CD14-positive monocyte (primary cell): ENCODE measurements around the gene ZSWIM1. TPM values are rescaled to one million over a fixed set of nuclear protein-coding genes. Genes with fewer than 3 reads are reported as not detected.

Source experiments
- DNase-seq, 3 donors: peaks; one replicate each; pipeline ENCODE4 v3.0.0-alpha.2; 2011 to 2022
- H2AFZ ChIP-seq: 2 replicates; pipeline ENCODE4 v1.6.0; 2012; ENCODE audit warnings: mild to moderate bottlenecking, low read depth, low read length, inconsistent platforms; ENCODE audit not compliant: insufficient read depth, poor library complexity, severe bottlenecking
- H3K27ac ChIP-seq, 2 donors: 1 replicate in 1 of 2; 2 replicates in 1 of 2; pipeline ENCODE4 v1.5.1; 2012 to 2013; ENCODE audit warnings: low read length in 2 of 2, control low read depth in 1 of 2, inconsistent platforms in 1 of 2, low read depth in 1 of 2, mild to moderate bottlenecking in 1 of 2
- H3K27me3 ChIP-seq, 2 donors: one replicate each; pipeline versions ENCODE4 v1.6.0 to v1.6.1; 2011 to 2013; ENCODE audit warnings: low read length in 2 of 2; ENCODE audit not compliant: control insufficient read depth in 2 of 2, insufficient read depth in 2 of 2
- H3K36me3 ChIP-seq, 2 donors: replicated peaks in 1 of 2; 1 replicate in 1 of 2; 2 replicates in 1 of 2; pipeline versions ENCODE4 v1.5.1 to v1.6.1; 2012 to 2013; ENCODE audit warnings: low read length in 2 of 2, control low read depth in 1 of 2, inconsistent platforms in 1 of 2, mild to moderate bottlenecking in 1 of 2; ENCODE audit not compliant: insufficient read depth in 2 of 2, control insufficient read depth in 1 of 2
- H3K4me1 ChIP-seq, 2 donors: 1 replicate in 1 of 2; 2 replicates in 1 of 2; pipeline versions ENCODE4 v1.5.1 to v1.6.1; 2012 to 2013; ENCODE audit warnings: low read length in 2 of 2, control low read depth in 1 of 2, inconsistent platforms in 1 of 2, mild to moderate bottlenecking in 1 of 2, moderate library complexity in 1 of 2; ENCODE audit not compliant: insufficient read depth in 2 of 2, control insufficient read depth in 1 of 2
- H3K4me2 ChIP-seq: replicated peaks from 2 replicates; pipeline ENCODE3; 2012; ENCODE audit warnings: low read length, moderate library complexity, mild to moderate bottlenecking; ENCODE audit not compliant: poor library complexity, severe bottlenecking; ENCODE audit errors: extremely low read depth
- H3K4me3 ChIP-seq, 3 experiments: fragments of 200-600 bp in 1 of 3; sonication (generic) in 1 of 3; replicated peaks in 1 of 3; 1 replicate in 2 of 3; 2 replicates in 1 of 3; pipeline ENCODE4 v1.5.1; 2011 to 2013; ENCODE audit warnings: low read length in 3 of 3, mild to moderate bottlenecking in 3 of 3, control low read depth in 2 of 3, low read depth in 2 of 3, inconsistent platforms in 1 of 3, moderate library complexity in 1 of 3
- H3K79me2 ChIP-seq: 2 replicates; pipeline ENCODE4 v1.6.0; 2012; ENCODE audit warnings: mild to moderate bottlenecking, control low read depth, inconsistent platforms, low read length, moderate library complexity; ENCODE audit not compliant: insufficient read depth
- H3K9ac ChIP-seq: 2 replicates; pipeline ENCODE4 v1.6.0; 2017; ENCODE audit warnings: low read length, mild to moderate bottlenecking; ENCODE audit not compliant: insufficient read depth, poor library complexity, severe bottlenecking
- H3K9me3 ChIP-seq, 2 donors: replicated peaks in 1 of 2; 1 replicate in 1 of 2; 2 replicates in 1 of 2; pipeline versions ENCODE4 v1.5.1 to v1.6.1; 2012 to 2013; ENCODE audit warnings: low read length in 2 of 2, control low read depth in 1 of 2; ENCODE audit not compliant: control insufficient read depth in 1 of 2, insufficient read depth in 1 of 2
- H4K20me1 ChIP-seq: 2 replicates; pipeline ENCODE4 v1.6.0; 2012; ENCODE audit warnings: mild to moderate bottlenecking, low read length, control low read depth, moderate library complexity; ENCODE audit not compliant: insufficient read depth
- H3K27ac Mint-ChIP-seq, 7 donors: one replicate each; pipeline ENCODE4 v1.8.0; 2020; ENCODE audit warnings: mild to moderate bottlenecking in 7 of 7, mixed read lengths in 7 of 7, moderate library complexity in 6 of 7, inconsistent platforms in 2 of 7
- H3K27me3 Mint-ChIP-seq, 3 donors: one replicate each; pipeline ENCODE4 v1.8.0; 2021 to 2022; ENCODE audit warnings: low read depth in 3 of 3, mild to moderate bottlenecking in 3 of 3, mixed read lengths in 3 of 3, moderate library complexity in 3 of 3, inconsistent platforms in 1 of 3
- H3K36me3 Mint-ChIP-seq, 2 donors: one replicate each; pipeline ENCODE4 v1.8.0; 2020; ENCODE audit warnings: mixed read lengths in 2 of 2, inconsistent platforms in 1 of 2, mild to moderate bottlenecking in 1 of 2
- H3K4me1 Mint-ChIP-seq: one replicate; pipeline ENCODE4 v1.8.0; 2020; ENCODE audit warnings: mild to moderate bottlenecking, mixed read lengths
- H3K4me3 Mint-ChIP-seq, 2 donors: one replicate each; pipeline ENCODE4 v1.8.0; 2020; ENCODE audit warnings: mild to moderate bottlenecking in 2 of 2, mixed read lengths in 2 of 2, moderate library complexity in 1 of 2
- H3K9me3 Mint-ChIP-seq, 7 donors: one replicate each; pipeline ENCODE4 v1.8.0; 2020 to 2022; ENCODE audit warnings: mixed read lengths in 7 of 7, mild to moderate bottlenecking in 6 of 7, moderate library complexity in 6 of 7, inconsistent platforms in 2 of 7
- WGBS: methylation state at CpG from one replicate; pipeline ENCODE4 v1.1.5; 2013; ENCODE audit warnings: missing lambda C conversion rate; ENCODE audit not compliant: insufficient coverage; 5-methylcytosine and 5-hydroxymethylcytosine counted together
- intact Hi-C, 2 donors: fragments of 100-400 bp; cut with micrococcal nuclease; formaldehyde crosslinking; loops; one replicate each; pipeline versions ENCODE4 v1.15.0 to v1.15.1; 2023
- polyA plus RNA-seq, 3 donors: library from polyadenylated mRNA; depleted of rRNA in 1 of 3; unstranded in 2 of 3; stranded (reverse) in 1 of 3; fragments of 300-500 nt in 2 of 3; fragments of >200 nt in 1 of 3; fragmentation: Illumina TruSeq in 2 of 3; gene quantifications; 1 replicate in 2 of 3; 2 replicates in 1 of 3; pipeline ENCODE4 v1.2.3, GENCODE V29; 2012 to 2021
- TF ChIP-seq, protein P1 (sequence below): fragments of 200-600 bp; IDR thresholded peaks from one replicate; pipeline ENCODE4 v1.8.0; 2022; ENCODE audit warnings: antibody characterized with exemption, mild to moderate bottlenecking

Gene ZSWIM1
- polyA plus RNA-seq, 3 donors = 2.5 to 2.6 (median 2.5) TPM

DNA sequence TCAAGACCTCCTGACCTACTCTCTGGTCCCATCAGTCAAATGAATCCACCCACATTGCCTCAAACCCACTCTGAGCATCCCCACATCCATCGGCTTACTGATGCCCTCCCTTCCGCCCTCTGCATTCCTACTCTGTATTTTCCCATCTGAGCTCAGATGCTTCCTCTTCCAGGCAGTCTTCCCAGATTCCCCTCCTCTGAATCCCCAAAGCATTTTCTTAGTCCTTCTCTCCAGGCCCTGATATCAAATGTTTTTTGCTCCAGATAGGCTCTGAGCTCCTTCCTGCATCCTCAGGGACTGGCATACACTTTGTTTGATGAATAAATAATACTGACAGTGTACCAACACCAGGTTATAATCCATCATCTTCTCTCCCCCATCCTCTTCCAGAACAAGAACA lies 27.1 kb downstream of the ZSWIM1 start:
- Mint-ChIP-seq H3K4me3 (peak overlapping the region in 1 of 2 donors; percentile 47), H3K27ac (peak overlapping the region in 1 of 7 donors; percentile 27), H3K27me3 (peaks cover 2 to 3% (median 2%) of the 10 kb centered on the region in 3 donors), H3K4me1 (peaks cover 39% of the 10 kb centered on the region), H3K9me3 (peaks cover 0 to 3% (median 0%) of the 10 kb centered on the region in 7 donors), H3K36me3 (peaks cover 0 to 1% of the 10 kb centered on the region in 2 donors)
- H3K4me3 ChIP-seq = no peak overlapping the region
- no peak overlapping the region for H2AFZ ChIP-seq
- no peaks in the 10 kb centered on the region for H3K36me3 ChIP-seq
- intact Hi-C loops = no loop called here
- H3K9me3 ChIP-seq = no peaks in the 10 kb centered on the region
- peaks cover 37 to 38% of the 10 kb centered on the region in 2 donors for H3K4me1 ChIP-seq
- TF ChIP-seq, protein P1, sequence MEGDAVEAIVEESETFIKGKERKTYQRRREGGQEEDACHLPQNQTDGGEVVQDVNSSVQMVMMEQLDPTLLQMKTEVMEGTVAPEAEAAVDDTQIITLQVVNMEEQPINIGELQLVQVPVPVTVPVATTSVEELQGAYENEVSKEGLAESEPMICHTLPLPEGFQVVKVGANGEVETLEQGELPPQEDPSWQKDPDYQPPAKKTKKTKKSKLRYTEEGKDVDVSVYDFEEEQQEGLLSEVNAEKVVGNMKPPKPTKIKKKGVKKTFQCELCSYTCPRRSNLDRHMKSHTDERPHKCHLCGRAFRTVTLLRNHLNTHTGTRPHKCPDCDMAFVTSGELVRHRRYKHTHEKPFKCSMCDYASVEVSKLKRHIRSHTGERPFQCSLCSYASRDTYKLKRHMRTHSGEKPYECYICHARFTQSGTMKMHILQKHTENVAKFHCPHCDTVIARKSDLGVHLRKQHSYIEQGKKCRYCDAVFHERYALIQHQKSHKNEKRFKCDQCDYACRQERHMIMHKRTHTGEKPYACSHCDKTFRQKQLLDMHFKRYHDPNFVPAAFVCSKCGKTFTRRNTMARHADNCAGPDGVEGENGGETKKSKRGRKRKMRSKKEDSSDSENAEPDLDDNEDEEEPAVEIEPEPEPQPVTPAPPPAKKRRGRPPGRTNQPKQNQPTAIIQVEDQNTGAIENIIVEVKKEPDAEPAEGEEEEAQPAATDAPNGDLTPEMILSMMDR = no peak
- no peaks in the 10 kb centered on the region for H4K20me1 ChIP-seq
- H3K79me2 ChIP-seq = no peaks in the 10 kb centered on the region
- H3K27ac ChIP-seq = no peak overlapping the region
- 97% methylated on average over 2 of the region's 2 CpGs for WGBS
- H3K9ac ChIP-seq = no peak overlapping the region
- H3K27me3 ChIP-seq = no peaks in the 10 kb centered on the region
- DNase-seq = no peak
- no peak overlapping the region for H3K4me2 ChIP-seq

DNA sequence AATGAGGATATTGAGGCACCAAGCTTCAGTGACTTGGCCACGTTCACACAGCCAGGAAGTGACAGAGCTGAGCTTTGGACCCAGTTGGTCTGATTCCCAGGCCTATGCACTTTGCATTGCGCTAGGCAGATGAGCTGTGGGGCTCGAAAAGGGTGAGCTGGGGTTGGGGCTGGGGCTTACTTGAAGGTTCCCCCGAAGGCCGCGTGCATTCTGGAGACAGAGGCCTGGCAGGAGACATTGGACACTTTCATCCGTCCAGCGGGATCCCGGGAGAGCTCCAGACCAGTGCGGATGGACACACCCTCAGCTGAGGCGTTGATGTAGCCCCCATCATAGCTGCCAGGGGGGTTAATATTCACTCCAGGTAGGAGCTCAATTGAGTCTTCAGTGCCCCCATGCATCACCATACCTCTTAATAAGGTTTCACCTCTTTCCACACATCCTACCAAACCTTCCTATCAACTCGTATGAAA lies 28.3 kb downstream of the ZSWIM1 start:
- TF ChIP-seq, protein P1 = no peak
- Mint-ChIP-seq H3K4me1 (peaks cover 46% of the 10 kb centered on the region), H3K27me3 (peaks cover 2 to 3% (median 3%) of the 10 kb centered on the region in 3 donors), H3K4me3 (no peak overlapping the region), H3K36me3 (peaks cover 0 to 1% of the 10 kb centered on the region in 2 donors), H3K27ac (peak overlapping the region in 5 of 7 donors; percentile 81 to 99 (median 90)), H3K9me3 (peaks cover 0 to 3% (median 0%) of the 10 kb centered on the region in 7 donors)
- intact Hi-C loops = no loop called here
- WGBS = 81% methylated on average over 11 of the region's 12 CpGs
- Histone ChIP-seq H3K4me2 (peak overlapping the region; percentile 86), H3K27ac (peak overlapping the region; percentile 82 to 89), H3K4me1 (peaks cover 50% of the 10 kb centered on the region in 2 donors), H3K9me3 (no peaks in the 10 kb centered on the region), H3K9ac (no peak overlapping the region), H2AFZ (peak overlapping the region; percentile 29), H3K4me3 (peak overlapping the region in 1 of 3 experiments; percentile 27), H4K20me1 (no peaks in the 10 kb centered on the region), H3K36me3 (no peaks in the 10 kb centered on the region), H3K27me3 (no peaks in the 10 kb centered on the region), H3K79me2 (no peaks in the 10 kb centered on the region)
- DNase-seq = no peak
